GM23338 (cell line): ENCODE data around the gene COA7. TPM values are rescaled to one million over a fixed set of nuclear protein-coding genes. Genes with fewer than 3 reads are reported as not detected.
A peak's percentile ranks its signal among the peaks of the same experiment; 100 is the strongest.

Experiments
- ATAC-seq: fragments of 200-7000 bp; cut with Tn5 transposase; 3 replicates; pipeline ENCODE4 v1.9.1; 2020
- DNase-seq: peaks from one replicate; pipeline ENCODE4 v3.0.0-alpha.2; 2015; ENCODE audit warnings: low spot score
- H2AFZ ChIP-seq: fragments of 200-600 bp; sonication (generic); 2 replicates; pipeline ENCODE4 v1.8.0; 2016; ENCODE audit warnings: antibody characterized with exemption, mild to moderate bottlenecking, moderate library complexity
- H3F3A ChIP-seq: fragments of 200-600 bp; sonication (generic); replicated peaks from 2 replicates; pipeline ENCODE4 v1.8.0; 2017; ENCODE audit warnings: antibody characterized with exemption, mixed run types, low read depth
- H3K27ac ChIP-seq: fragments of 200-600 bp; sonication (generic); 2 replicates; pipeline ENCODE4 v1.6.1; 2016; ENCODE audit warnings: low read depth
- H3K27me3 ChIP-seq: fragments of 200-600 bp; sonication (generic); 2 replicates; pipeline ENCODE4 v1.8.0; 2016; ENCODE audit warnings: mild to moderate bottlenecking, mixed run types, moderate library complexity; ENCODE audit not compliant: insufficient read depth
- H3K36me3 ChIP-seq: fragments of 200-600 bp; sonication (generic); 2 replicates; pipeline ENCODE4 v1.8.0; 2016; ENCODE audit warnings: mild to moderate bottlenecking; ENCODE audit not compliant: insufficient read depth
- H3K4me1 ChIP-seq: fragments of 200-600 bp; sonication (generic); 2 replicates; pipeline ENCODE4 v1.8.0; 2016; ENCODE audit warnings: mild to moderate bottlenecking, moderate library complexity; ENCODE audit not compliant: insufficient read depth
- H3K4me2 ChIP-seq: fragments of 200-600 bp; sonication (generic); 2 replicates; pipeline ENCODE4 v1.7.1; 2017; ENCODE audit warnings: mixed run types
- H3K4me3 ChIP-seq: fragments of 200-600 bp; sonication (generic); 2 replicates; pipeline ENCODE4 v1.6.1; 2016; ENCODE audit warnings: mixed run types
- H3K79me2 ChIP-seq: fragments of 200-600 bp; sonication (generic); replicated peaks from 2 replicates; pipeline ENCODE4 v1.8.0; 2017; ENCODE audit warnings: mild to moderate bottlenecking; ENCODE audit not compliant: insufficient read depth
- H3K9me2 ChIP-seq: fragments of 200-600 bp; sonication (generic); 2 replicates; pipeline ENCODE4 v1.8.0; 2017; ENCODE audit not compliant: insufficient read depth
- H4K20me1 ChIP-seq: fragments of 200-600 bp; sonication (generic); replicated peaks from 2 replicates; pipeline ENCODE4 v1.8.0; 2017; ENCODE audit warnings: mild to moderate bottlenecking; ENCODE audit not compliant: insufficient read depth
- H3K27ac Mint-ChIP-seq: 2 replicates; pipeline ENCODE4 v1.8.0; 2020; ENCODE audit warnings: inconsistent platforms, mild to moderate bottlenecking, moderate library complexity, mixed read lengths
- H3K27me3 Mint-ChIP-seq: 3 replicates; pipeline ENCODE4 v1.8.0; 2022; ENCODE audit warnings: low read depth, mild to moderate bottlenecking, moderate library complexity, mixed read lengths, inconsistent platforms; ENCODE audit not compliant: insufficient read depth, poor library complexity
- H3K36me3 Mint-ChIP-seq: 3 replicates; pipeline ENCODE4 v1.8.0; 2021; ENCODE audit warnings: low read depth, mild to moderate bottlenecking, inconsistent platforms, moderate library complexity, mixed read lengths
- H3K4me1 Mint-ChIP-seq: 3 replicates; pipeline ENCODE4 v1.8.0; 2020; ENCODE audit warnings: mild to moderate bottlenecking, inconsistent platforms, mixed read lengths
- H3K4me3 Mint-ChIP-seq: 3 replicates; pipeline ENCODE4 v1.8.0; 2021; ENCODE audit warnings: moderate library complexity, mild to moderate bottlenecking, inconsistent platforms, mixed read lengths
- H3K9me3 Mint-ChIP-seq: 3 replicates; pipeline ENCODE4 v1.8.0; 2020; ENCODE audit warnings: moderate library complexity, mild to moderate bottlenecking, inconsistent platforms, mixed read lengths
- CREB1 ChIP-seq: fragments of 250-450 bp; sonication (Bioruptor Pico); IDR thresholded peaks from 2 replicates; pipeline ENCODE4 v1.5.0; 2020; ENCODE audit warnings: low read depth, mild to moderate bottlenecking, moderate library complexity
- CTCF ChIP-seq, 2 experiments: fragments of 200-600 bp in 1 of 2; sonication (generic) in 1 of 2; conservative IDR thresholded peaks; 2 replicates each; pipeline versions ENCODE4 v1.5.1 to v1.6.1; 2016 to 2017; ENCODE audit warnings: antibody characterized with exemption in 2 of 2, low read depth in 2 of 2, mild to moderate bottlenecking in 2 of 2, moderate library complexity in 1 of 2
- ETS1 ChIP-seq: IDR thresholded peaks from 2 replicates; pipeline ENCODE4 v1.6.1; 2016; ENCODE audit warnings: antibody characterized with exemption
- EZH2phosphoT487 ChIP-seq: fragments of 200-600 bp; sonication (generic); IDR thresholded peaks from one replicate; pipeline ENCODE4 v1.8.1; 2018; ENCODE audit warnings: antibody characterized with exemption; ENCODE audit not compliant: unreplicated experiment
- JUNB ChIP-seq: IDR thresholded peaks from one replicate; pipeline ENCODE4 v1.6.1; 2016; ENCODE audit warnings: antibody characterized with exemption; ENCODE audit not compliant: unreplicated experiment
- NANOG ChIP-seq: IDR thresholded peaks from 2 replicates; pipeline ENCODE4 v1.6.1; 2016; ENCODE audit warnings: antibody characterized with exemption, borderline replicate concordance
- POLR2AphosphoS5 ChIP-seq: IDR thresholded peaks from 2 replicates; pipeline ENCODE4 v1.6.1; 2016; ENCODE audit warnings: antibody characterized with exemption, low read depth
- STAT1 ChIP-seq: IDR thresholded peaks from one replicate; pipeline ENCODE4 v1.6.1; 2016; ENCODE audit warnings: antibody characterized with exemption; ENCODE audit not compliant: unreplicated experiment
- ZNF114 ChIP-seq: fragments of 250-450 bp; sonication (Bioruptor Pico); IDR thresholded peaks from 2 replicates; pipeline ENCODE4 v1.5.0; 2020; ENCODE audit warnings: mild to moderate bottlenecking, moderate library complexity
- ZNF331 ChIP-seq: fragments of 250-450 bp; sonication (Bioruptor Pico); IDR thresholded peaks from 2 replicates; pipeline ENCODE4 v1.5.0; 2020; ENCODE audit warnings: low read depth, mild to moderate bottlenecking, moderate library complexity
- long read RNA-seq: library from polyadenylated mRNA; unstranded; transcript quantifications from one replicate; pipeline ENCODE4 v2.0.0, GENCODE V29; 2020; ENCODE audit not compliant: unreplicated experiment
- polyA plus RNA-seq: library from polyadenylated mRNA; unstranded; fragments of >200 nt; fragmentation: Nextera tagmentation; extraction: Ambion mirVana; gene quantifications from 2 replicates; pipeline ENCODE4 v1.2.1, GENCODE V29; 2016
- total RNA-seq: library from RNA; depleted of rRNA; stranded (reverse); fragments of >200 nt; shearing (Covaris generic); gene quantifications from 2 replicates; pipeline ENCODE4 v1.2.3, GENCODE V29; 2014; rRNA removed
- TF ChIP-seq, protein P1 (sequence below): IDR thresholded peaks from one replicate; pipeline ENCODE4 v1.6.1; 2018; ENCODE audit warnings: antibody characterized with exemption; ENCODE audit not compliant: unreplicated experiment
- TF ChIP-seq, protein P2 (sequence below): fragments of 250-450 bp; sonication (Bioruptor Pico); IDR thresholded peaks from 2 replicates; pipeline ENCODE4 v1.5.0; 2020; ENCODE audit warnings: mild to moderate bottlenecking, moderate library complexity

COA7 gene
- total RNA-seq (27.5 and 33.5 TPM in 2 replicates), polyA plus RNA-seq (16.9 and 19.7 TPM in 2 replicates)
- long read RNA-seq, full-length matches to known transcripts, result 33 of 35 reads
- long read RNA-seq, partial matches to known transcripts, result 0 of 35 reads
- long read RNA-seq, other reads (novel, unspliced or antisense), result 2 of 35 reads

DNA sequence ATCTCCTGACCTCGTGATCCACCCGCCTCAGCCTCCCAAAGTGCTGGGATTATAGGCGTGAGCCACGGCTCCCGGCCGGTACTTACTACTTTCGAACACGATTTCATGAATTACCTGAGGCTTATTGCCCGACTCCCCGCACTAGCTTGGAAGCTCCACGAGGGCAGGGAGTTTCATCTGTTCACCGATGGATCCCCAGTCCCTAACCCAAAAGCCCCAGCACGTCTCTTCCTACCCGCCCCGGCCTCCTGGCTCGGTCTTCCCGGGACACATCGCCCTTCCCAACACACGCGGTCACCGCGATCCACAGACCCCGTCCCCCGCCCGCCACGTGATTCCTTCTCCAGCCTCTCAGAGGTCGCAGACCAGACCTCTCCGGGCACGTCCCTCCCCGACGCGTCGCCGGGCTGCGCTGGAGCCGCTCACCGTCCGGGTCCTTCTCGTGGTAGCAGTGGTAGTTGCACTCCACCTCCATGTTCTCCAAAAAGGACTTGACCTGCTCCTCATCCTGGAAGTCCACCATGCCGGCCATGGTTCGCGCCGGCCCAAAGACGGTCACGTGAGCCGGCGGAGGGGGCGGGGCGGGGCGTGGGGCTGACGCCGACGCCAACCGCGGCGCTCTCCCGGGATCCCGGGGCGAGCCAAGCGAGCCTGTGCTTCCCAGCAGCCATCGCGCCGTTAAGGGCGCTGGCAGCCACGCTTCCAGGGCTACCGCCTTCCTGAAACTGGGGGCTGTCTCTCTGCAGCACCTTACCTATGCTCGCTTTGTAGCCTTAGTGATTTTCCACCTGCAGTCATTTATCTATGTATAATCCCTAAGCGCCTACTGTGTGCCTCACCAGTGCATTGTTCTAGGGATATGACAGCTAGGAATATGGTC, at the start of gene COA7:
TSS of gene COA7 (minus strand) at position 553 of the 880 bp plus-strand sequence. CDS start at position 532, 21 bp downstream.
- peaks cover 13% of the 10 kb centered on the region for H4K20me1 ChIP-seq
- no peaks in the 10 kb centered on the region for H3K9me2 ChIP-seq
- peak within 1 kb of the TSS; percentile 81; the same call in 1 of the 2 replicates for H3K27ac ChIP-seq
- H3K27me3 ChIP-seq, result no peaks in the 10 kb centered on the region
- Mint-ChIP-seq H3K9me3 (peaks cover 11% of the 10 kb centered on the region; the same call in 2 of the 3 replicates), H3K36me3 (peaks cover 32% of the 10 kb centered on the region), H3K4me1 (peaks cover 11% of the 10 kb centered on the region; the same call in 1 of the 3 replicates), H3K27me3 (peaks cover 15% of the 10 kb centered on the region), H3K27ac (peak within 1 kb of the TSS; percentile 97), H3K4me3 (peak within 1 kb of the TSS; percentile 95)
- H3K4me2 ChIP-seq, result peak within 1 kb of the TSS; percentile 73
- peaks cover 14% of the 10 kb centered on the region for H3K4me1 ChIP-seq
- peaks cover 51% of the 10 kb centered on the region for H3K79me2 ChIP-seq
- DNase-seq (peak; percentile 86), ATAC-seq (peak; percentile 73)
- peak within 1 kb of the TSS; percentile 99 for H2AFZ ChIP-seq
- H3K4me3 ChIP-seq, result peak within 1 kb of the TSS; percentile 73
- H3K36me3 ChIP-seq, result 0 out of 2 replicates have a peak, but pooled peaks cover 3% of the 10 kb centered on the region
- 0 out of 2 replicates have a peak, but pooled peaks cover 2% of the 10 kb centered on the region for H3F3A ChIP-seq
- TF ChIP-seq POLR2AphosphoS5, result peak; percentile 90
- no peak for TF ChIP-seq STAT1
- no peak for TF ChIP-seq CTCF (conservative IDR thresholded peaks at IDR 0.05; ENCODE audit: low read depth in 2 of 2)
- TF ChIP-seq JUNB, result no peak
- TF ChIP-seq ZNF331 (CRISPR knock-in tag), result no peak
- TF ChIP-seq, protein P1, sequence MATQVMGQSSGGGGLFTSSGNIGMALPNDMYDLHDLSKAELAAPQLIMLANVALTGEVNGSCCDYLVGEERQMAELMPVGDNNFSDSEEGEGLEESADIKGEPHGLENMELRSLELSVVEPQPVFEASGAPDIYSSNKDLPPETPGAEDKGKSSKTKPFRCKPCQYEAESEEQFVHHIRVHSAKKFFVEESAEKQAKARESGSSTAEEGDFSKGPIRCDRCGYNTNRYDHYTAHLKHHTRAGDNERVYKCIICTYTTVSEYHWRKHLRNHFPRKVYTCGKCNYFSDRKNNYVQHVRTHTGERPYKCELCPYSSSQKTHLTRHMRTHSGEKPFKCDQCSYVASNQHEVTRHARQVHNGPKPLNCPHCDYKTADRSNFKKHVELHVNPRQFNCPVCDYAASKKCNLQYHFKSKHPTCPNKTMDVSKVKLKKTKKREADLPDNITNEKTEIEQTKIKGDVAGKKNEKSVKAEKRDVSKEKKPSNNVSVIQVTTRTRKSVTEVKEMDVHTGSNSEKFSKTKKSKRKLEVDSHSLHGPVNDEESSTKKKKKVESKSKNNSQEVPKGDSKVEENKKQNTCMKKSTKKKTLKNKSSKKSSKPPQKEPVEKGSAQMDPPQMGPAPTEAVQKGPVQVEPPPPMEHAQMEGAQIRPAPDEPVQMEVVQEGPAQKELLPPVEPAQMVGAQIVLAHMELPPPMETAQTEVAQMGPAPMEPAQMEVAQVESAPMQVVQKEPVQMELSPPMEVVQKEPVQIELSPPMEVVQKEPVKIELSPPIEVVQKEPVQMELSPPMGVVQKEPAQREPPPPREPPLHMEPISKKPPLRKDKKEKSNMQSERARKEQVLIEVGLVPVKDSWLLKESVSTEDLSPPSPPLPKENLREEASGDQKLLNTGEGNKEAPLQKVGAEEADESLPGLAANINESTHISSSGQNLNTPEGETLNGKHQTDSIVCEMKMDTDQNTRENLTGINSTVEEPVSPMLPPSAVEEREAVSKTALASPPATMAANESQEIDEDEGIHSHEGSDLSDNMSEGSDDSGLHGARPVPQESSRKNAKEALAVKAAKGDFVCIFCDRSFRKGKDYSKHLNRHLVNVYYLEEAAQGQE, result no peak
- peak; percentile 66 for TF ChIP-seq CREB1
- TF ChIP-seq ETS1, result peak; percentile 12; the same call in 1 of the 2 replicates
- TF ChIP-seq NANOG, result no peak
- TF ChIP-seq ZNF114 (CRISPR knock-in tag), result no peak
- TF ChIP-seq, protein P2, sequence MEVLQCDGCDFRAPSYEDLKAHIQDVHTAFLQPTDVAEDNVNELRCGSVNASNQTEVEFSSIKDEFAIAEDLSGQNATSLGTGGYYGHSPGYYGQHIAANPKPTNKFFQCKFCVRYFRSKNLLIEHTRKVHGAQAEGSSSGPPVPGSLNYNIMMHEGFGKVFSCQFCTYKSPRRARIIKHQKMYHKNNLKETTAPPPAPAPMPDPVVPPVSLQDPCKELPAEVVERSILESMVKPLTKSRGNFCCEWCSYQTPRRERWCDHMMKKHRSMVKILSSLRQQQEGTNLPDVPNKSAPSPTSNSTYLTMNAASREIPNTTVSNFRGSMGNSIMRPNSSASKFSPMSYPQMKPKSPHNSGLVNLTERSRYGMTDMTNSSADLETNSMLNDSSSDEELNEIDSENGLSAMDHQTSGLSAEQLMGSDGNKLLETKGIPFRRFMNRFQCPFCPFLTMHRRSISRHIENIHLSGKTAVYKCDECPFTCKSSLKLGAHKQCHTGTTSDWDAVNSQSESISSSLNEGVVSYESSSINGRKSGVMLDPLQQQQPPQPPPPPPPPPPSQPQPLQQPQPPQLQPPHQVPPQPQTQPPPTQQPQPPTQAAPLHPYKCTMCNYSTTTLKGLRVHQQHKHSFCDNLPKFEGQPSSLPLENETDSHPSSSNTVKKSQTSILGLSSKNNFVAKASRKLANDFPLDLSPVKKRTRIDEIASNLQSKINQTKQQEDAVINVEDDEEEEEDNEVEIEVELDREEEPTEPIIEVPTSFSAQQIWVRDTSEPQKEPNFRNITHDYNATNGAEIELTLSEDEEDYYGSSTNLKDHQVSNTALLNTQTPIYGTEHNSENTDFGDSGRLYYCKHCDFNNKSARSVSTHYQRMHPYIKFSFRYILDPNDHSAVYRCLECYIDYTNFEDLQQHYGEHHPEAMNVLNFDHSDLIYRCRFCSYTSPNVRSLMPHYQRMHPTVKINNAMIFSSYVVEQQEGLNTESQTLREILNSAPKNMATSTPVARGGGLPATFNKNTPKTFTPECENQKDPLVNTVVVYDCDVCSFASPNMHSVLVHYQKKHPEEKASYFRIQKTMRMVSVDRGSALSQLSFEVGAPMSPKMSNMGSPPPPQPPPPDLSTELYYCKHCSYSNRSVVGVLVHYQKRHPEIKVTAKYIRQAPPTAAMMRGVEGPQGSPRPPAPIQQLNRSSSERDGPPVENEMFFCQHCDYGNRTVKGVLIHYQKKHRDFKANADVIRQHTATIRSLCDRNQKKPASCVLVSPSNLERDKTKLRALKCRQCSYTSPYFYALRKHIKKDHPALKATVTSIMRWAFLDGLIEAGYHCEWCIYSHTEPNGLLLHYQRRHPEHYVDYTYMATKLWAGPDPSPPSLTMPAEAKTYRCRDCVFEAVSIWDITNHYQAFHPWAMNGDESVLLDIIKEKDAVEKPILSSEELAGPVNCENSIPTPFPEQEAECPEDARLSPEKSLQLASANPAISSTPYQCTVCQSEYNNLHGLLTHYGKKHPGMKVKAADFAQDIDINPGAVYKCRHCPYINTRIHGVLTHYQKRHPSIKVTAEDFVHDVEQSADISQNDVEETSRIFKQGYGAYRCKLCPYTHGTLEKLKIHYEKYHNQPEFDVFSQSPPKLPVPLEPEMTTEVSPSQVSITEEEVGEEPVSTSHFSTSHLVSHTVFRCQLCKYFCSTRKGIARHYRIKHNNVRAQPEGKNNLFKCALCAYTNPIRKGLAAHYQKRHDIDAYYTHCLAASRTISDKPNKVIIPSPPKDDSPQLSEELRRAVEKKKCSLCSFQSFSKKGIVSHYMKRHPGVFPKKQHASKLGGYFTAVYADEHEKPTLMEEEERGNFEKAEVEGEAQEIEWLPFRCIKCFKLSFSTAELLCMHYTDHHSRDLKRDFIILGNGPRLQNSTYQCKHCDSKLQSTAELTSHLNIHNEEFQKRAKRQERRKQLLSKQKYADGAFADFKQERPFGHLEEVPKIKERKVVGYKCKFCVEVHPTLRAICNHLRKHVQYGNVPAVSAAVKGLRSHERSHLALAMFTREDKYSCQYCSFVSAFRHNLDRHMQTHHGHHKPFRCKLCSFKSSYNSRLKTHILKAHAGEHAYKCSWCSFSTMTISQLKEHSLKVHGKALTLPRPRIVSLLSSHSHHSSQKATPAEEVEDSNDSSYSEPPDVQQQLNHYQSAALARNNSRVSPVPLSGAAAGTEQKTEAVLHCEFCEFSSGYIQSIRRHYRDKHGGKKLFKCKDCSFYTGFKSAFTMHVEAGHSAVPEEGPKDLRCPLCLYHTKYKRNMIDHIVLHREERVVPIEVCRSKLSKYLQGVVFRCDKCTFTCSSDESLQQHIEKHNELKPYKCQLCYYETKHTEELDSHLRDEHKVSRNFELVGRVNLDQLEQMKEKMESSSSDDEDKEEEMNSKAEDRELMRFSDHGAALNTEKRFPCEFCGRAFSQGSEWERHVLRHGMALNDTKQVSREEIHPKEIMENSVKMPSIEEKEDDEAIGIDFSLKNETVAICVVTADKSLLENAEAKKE, result no peak
- no peak for TF ChIP-seq EZH2phosphoT487
